CD4-positive, alpha-beta T cell (primary cell): ENCODE measurements around the gene GPN2. TPM values are rescaled to one million over a fixed set of nuclear protein-coding genes. Genes with fewer than 3 reads are reported as not detected.
"Not testable (repeated sequence)": the region's sequence is repeated elsewhere in the genome, so short reads cannot be mapped to it uniquely, and the experiment has no call there.

Experiments
- ATAC-seq: fragments of 200-7000 bp; cut with Tn5 transposase; one replicate; pipeline ENCODE4 v1.10.0; 2022; ENCODE audit warnings: mild to moderate bottlenecking; ENCODE audit not compliant: poor library complexity
- CTCF ChIA-PET: fragments of 350-600 bp; sonication (Branson Sonifier 250); formaldehyde crosslinking; loops from one replicate; lab custom pipeline; 2021; ENCODE audit warnings: antibody characterized with exemption, inconsistent platforms; lab: Charles Lee
- POLR2A ChIA-PET: fragments of 350-600 bp; sonication (Branson Sonifier 250); formaldehyde crosslinking; loops from one replicate; lab custom pipeline; 2021; ENCODE audit warnings: antibody characterized with exemption, inconsistent platforms; lab: Charles Lee
- DNase-seq, 14 experiments: peaks; one replicate each; pipeline ENCODE4 v3.0.0-alpha.2; 2013 to 2020; ENCODE audit warnings: mixed read lengths in 2 of 14
- H3K27ac ChIP-seq, 2 donors: one replicate each; pipeline versions ENCODE4 v1.5.1 to v1.7.0; 2013; ENCODE audit warnings: low read length in 2 of 2, low read depth in 1 of 2, mild to moderate bottlenecking in 1 of 2
- H3K27me3 ChIP-seq, 2 experiments: 1 replicate in 1 of 2; 2 replicates in 1 of 2; pipeline versions ENCODE4 v1.6.1 to v1.7.0; 2013; ENCODE audit warnings: low read length in 2 of 2, control low read depth in 1 of 2, mild to moderate bottlenecking in 1 of 2, moderate library complexity in 1 of 2; ENCODE audit not compliant: insufficient read depth in 2 of 2, control insufficient read depth in 1 of 2
- H3K36me3 ChIP-seq: one replicate; pipeline ENCODE4 v1.6.1; 2013; ENCODE audit warnings: low read length, control low read depth; ENCODE audit not compliant: insufficient read depth
- H3K4me1 ChIP-seq: one replicate; pipeline ENCODE4 v1.6.1; 2013; ENCODE audit warnings: low read length, control low read depth; ENCODE audit not compliant: insufficient read depth
- H3K4me3 ChIP-seq: one replicate; pipeline ENCODE4 v1.5.1; 2013; ENCODE audit warnings: mild to moderate bottlenecking, low read length, moderate library complexity
- H3K9me3 ChIP-seq, 2 experiments: 1 replicate in 1 of 2; 2 replicates in 1 of 2; pipeline versions ENCODE4 v1.6.1 to v1.7.0; 2013; ENCODE audit warnings: low read length in 2 of 2, mild to moderate bottlenecking in 2 of 2, control low read depth in 1 of 2, moderate library complexity in 1 of 2; ENCODE audit not compliant: control insufficient read depth in 1 of 2, insufficient read depth in 1 of 2
- H3K27ac Mint-ChIP-seq: one replicate; pipeline ENCODE4 v1.8.0; 2020; ENCODE audit warnings: mixed read lengths
- H3K27me3 Mint-ChIP-seq: one replicate; pipeline ENCODE4 v1.8.0; 2021; ENCODE audit warnings: mixed read lengths
- H3K36me3 Mint-ChIP-seq: one replicate; pipeline ENCODE4 v1.8.0; 2021; ENCODE audit warnings: low read depth, mixed read lengths
- H3K4me1 Mint-ChIP-seq: one replicate; pipeline ENCODE4 v1.8.0; 2021; ENCODE audit warnings: low read depth, mixed read lengths
- H3K4me3 Mint-ChIP-seq: one replicate; pipeline ENCODE4 v1.8.0; 2020; ENCODE audit warnings: mild to moderate bottlenecking, mixed read lengths
- H3K9me3 Mint-ChIP-seq: one replicate; pipeline ENCODE4 v1.8.0; 2020; ENCODE audit warnings: mixed read lengths
- CTCF ChIP-seq: fragments of 200-600 bp; IDR thresholded peaks from one replicate; pipeline ENCODE4 v1.8.0; 2022; ENCODE audit warnings: antibody characterized with exemption, mild to moderate bottlenecking
- intact Hi-C, 2 experiments: fragments of 100-400 bp; cut with DNase I in 1 of 2; cut with micrococcal nuclease in 1 of 2; formaldehyde crosslinking; loops; one replicate each; pipeline versions ENCODE4 v1.15.1 to v1.9.0; 2023 to 2025; cut with DNase I, micrococcal nuclease
- total RNA-seq, 174 experiments: library from RNA in 2 of 174; stranded (reverse) in 2 of 174; gene quantifications; one replicate each; pipeline ENCODE4 v1.2.3 and lab custom pipeline; 2021 to 2026

GPN2 gene
- total RNA-seq, 2 experiments from 2014 or later, result 42.0 to 44.4 TPM

- Histone ChIP-seq H3K27me3 (no peaks in the 10 kb centered on the region), H3K4me3 (no peak overlapping the region), H3K27ac (no peak overlapping the region), H3K36me3 (peaks cover 61% of the 10 kb centered on the region), H3K9me3 (no peaks in the 10 kb centered on the region), H3K4me1 (peaks cover 31% of the 10 kb centered on the region)
- TF ChIP-seq CTCF, result peak; percentile 31
- CTCF ChIA-PET, result interaction anchor here (1.1 to 1.6 kb wide), 4 partner anchors 12 to 32 kb away, joined by 3 to 4 read pairs (median 4); no protein-coding TSS in a partner anchor
- POLR2A ChIA-PET, result interaction anchor here (1.3 kb wide), 1 partner anchor 22 kb away, joined by 6 read pairs; no protein-coding TSS in a partner anchor
- intact Hi-C loops, result no loop called here
- no peaks in the 10 kb centered on the region for H3K27me3 Mint-ChIP-seq
- H3K4me3 Mint-ChIP-seq, result peak overlapping the region; percentile 90
- H3K9me3 Mint-ChIP-seq, result no peaks in the 10 kb centered on the region
- H3K36me3 Mint-ChIP-seq, result peaks cover 88% of the 10 kb centered on the region
- DNase-seq (peak in 3 of 14 experiments; percentile 32 to 56 (median 49)), ATAC-seq (no peak)
- peaks cover 44% of the 10 kb centered on the region for H3K4me1 Mint-ChIP-seq
- peak overlapping the region; percentile 75 for H3K27ac Mint-ChIP-seq
Measured at GRCh38 chr1:26887125-26887524, 3.0 kb downstream of the GPN2 start.

- no peak overlapping the region for H3K4me3 Mint-ChIP-seq
- POLR2A ChIA-PET, result interaction anchor here (1.0 kb wide), 1 partner anchor 18 kb away, joined by 3 read pairs; no protein-coding TSS in a partner anchor
- no peaks in the 10 kb centered on the region for H3K9me3 Mint-ChIP-seq
- Histone ChIP-seq H3K27ac (no peak overlapping the region), H3K4me3 (no peak overlapping the region), H3K4me1 (peaks cover 4% of the 10 kb centered on the region), H3K27me3 (no peaks in the 10 kb centered on the region), H3K36me3 (peaks cover 88% of the 10 kb centered on the region), H3K9me3 (no peaks in the 10 kb centered on the region)
- intact Hi-C loops, result no loop called here
- no peak for DNase-seq
- no peak for TF ChIP-seq CTCF
- H3K27ac Mint-ChIP-seq, result no peak overlapping the region
- H3K4me1 Mint-ChIP-seq, result peaks cover 14% of the 10 kb centered on the region
- H3K36me3 Mint-ChIP-seq, result peaks cover 86% of the 10 kb centered on the region
- H3K27me3 Mint-ChIP-seq, result no peaks in the 10 kb centered on the region
- CTCF ChIA-PET, result interaction anchor here (0.9 to 1.1 kb wide), 2 partner anchors 24 to 281 kb away, joined by 3 read pairs; no protein-coding TSS in a partner anchor
- ATAC-seq, result no peak
Measured at GRCh38 chr1:26882696-26883463, 7.2 kb downstream of the GPN2 start.

- CTCF ChIA-PET, result interaction anchor here (1.1 to 1.3 kb wide), 3 partner anchors 8 to 279 kb away, joined by 3 to 5 read pairs (median 4); partner anchors contain the start of gene GPN2
- peaks cover 91% of the 10 kb centered on the region for H3K36me3 ChIP-seq
- not testable (repeated sequence) for H3K4me3 Mint-ChIP-seq
Measured at GRCh38 chr1:26881611-26882010, 8.5 kb downstream of the GPN2 start.

More at GRCh38 chr1:26881611-26882010, 8.5 kb downstream of the GPN2 start:
- intact Hi-C loops, H3K27me3 Mint-ChIP-seq, H3K4me3 ChIP-seq, H3K27ac Mint-ChIP-seq, H3K4me1 ChIP-seq, H3K4me1 Mint-ChIP-seq, H3K9me3 Mint-ChIP-seq, POLR2A ChIA-PET, H3K9me3 ChIP-seq, ATAC-seq, H3K27me3 ChIP-seq, DNase-seq, H3K27ac ChIP-seq: not testable (repeated sequence)
- peaks cover 80% of the 10 kb centered on the region for H3K36me3 Mint-ChIP-seq
